NK-92 (cell line): ENCODE results near the gene STX10.

Experiments used
- DNase-seq: peaks from one replicate; lab custom pipeline; 2025; ENCODE audit not compliant: unreplicated experiment; lab: John Stamatoyannopoulos, UW

STX10 gene

GRCh38 chr19:13121551-13122274 lies 28.5 kb downstream of the STX10 start:
- no peak for DNase-seq

GRCh38 chr19:13120817-13121216 lies 29.4 kb downstream of the STX10 start:
- DNase-seq, result no peak

GRCh38 chr19:13120031-13120430 lies 30.1 kb downstream of the STX10 start:
- no peak for DNase-seq

GRCh38 chr19:13119627-13120026 lies 30.5 kb downstream of the STX10 start:
- no peak for DNase-seq

- no peak for DNase-seq
Observed at GRCh38 chr19:13118424-13119193, 31.6 kb downstream of the STX10 start.

GRCh38 chr19:13117772-13118423 lies 32.3 kb downstream of the STX10 start, which contains the start of gene NACC1:
Gene NACC1 (plus strand): TSS chr19:13118264. CDS start chr19:13135208, 16,944 bp downstream.
- DNase-seq, result no peak

GRCh38 chr19:13117176-13117771 lies 32.9 kb downstream of the STX10 start:
- DNase-seq, result no peak

GRCh38 chr19:13116282-13117175 lies 33.6 kb downstream of the STX10 start, which contains the start of gene TRMT1:
Gene TRMT1 (minus strand): TSS chr19:13116740. CDS start chr19:13116399, 341 bp downstream.
- no peak for DNase-seq

- no peak for DNase-seq
Observed at GRCh38 chr19:13115936-13116281, 34.3 kb downstream of the STX10 start.

GRCh38 chr19:13112555-13112954 lies 37.6 kb downstream of the STX10 start:
- DNase-seq, result no peak

GRCh38 chr19:13110099-13110610 lies 40.0 kb downstream of the STX10 start:
- no peak for DNase-seq

GRCh38 chr19:13109361-13110098 lies 40.6 kb downstream of the STX10 start:
- no peak for DNase-seq

- no peak for DNase-seq
Observed at GRCh38 chr19:13104848-13105711, 45.1 kb downstream of the STX10 start.

GRCh38 chr19:13104360-13104847 lies 45.8 kb downstream of the STX10 start:
- no peak for DNase-seq

GRCh38 chr19:13103581-13104359 lies 46.4 kb downstream of the STX10 start:
- DNase-seq, result no peak

GRCh38 chr19:13102666-13103580 lies 47.3 kb downstream of the STX10 start, which contains the start of gene LYL1:
Gene LYL1 (minus strand): TSS chr19:13102858. CDS start chr19:13101171, 1,687 bp downstream.
- no peak for DNase-seq

- DNase-seq, result no peak
Observed at GRCh38 chr19:13102416-13102665, 47.8 kb downstream of the STX10 start.
